GM12801 (cell line): ENCODE data around the gene SPRED1.

Experiments
- TF ChIP-seq, protein P1 (sequence below): IDR thresholded peaks from one replicate; pipeline ENCODE4 v1.5.1; 2011; ENCODE audit warnings: control low read depth; ENCODE audit not compliant: insufficient read length; ENCODE audit errors: extremely low read depth

Gene SPRED1

DNA sequence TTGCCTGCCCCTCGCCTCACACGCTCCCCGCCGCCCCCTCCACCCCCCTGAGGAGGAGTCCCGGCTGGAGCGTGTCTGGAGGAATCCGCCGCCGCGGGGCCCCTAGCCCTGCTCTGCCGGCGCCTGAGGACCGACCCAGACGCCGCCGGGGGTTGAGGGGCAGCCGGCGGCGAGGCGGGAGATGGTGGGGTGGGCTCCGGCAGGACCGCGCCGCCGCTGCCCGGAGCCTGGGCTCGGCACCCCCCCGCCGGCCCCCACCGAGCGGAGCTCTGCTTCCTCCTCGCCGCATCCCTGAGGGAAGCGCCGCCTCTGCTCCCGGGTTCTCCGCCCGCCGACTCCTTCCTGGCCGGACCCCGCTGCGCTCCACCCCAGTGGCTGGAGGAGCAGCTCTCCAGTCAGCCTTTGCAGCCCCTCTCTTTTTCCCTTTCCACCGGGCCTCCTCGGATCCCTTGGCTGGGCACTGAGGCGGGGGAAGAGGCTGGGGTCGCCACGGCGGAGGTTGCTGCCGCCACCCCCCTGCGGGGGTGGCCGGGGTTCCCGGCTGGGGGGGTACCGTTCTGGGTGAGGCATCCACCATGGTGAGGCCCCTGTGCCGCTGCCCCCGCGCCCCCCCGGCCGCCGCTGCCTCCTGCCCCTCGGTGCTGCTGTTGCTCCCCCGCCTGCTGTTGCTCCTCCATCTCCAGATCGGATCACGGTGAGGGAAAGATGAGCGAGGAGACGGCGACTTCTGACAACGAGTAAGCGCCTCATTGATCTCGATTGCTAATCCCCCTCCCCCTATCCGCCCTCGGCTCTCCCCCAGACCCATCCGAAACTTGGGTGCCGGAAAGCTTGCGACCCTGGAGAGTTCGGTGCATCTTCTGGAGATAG lies at the start of gene SPRED1:
Gene SPRED1 (plus strand): TSS at position 356 of the 870 bp plus-strand sequence. CDS start 350 bp downstream, at position 706.
- TF ChIP-seq, protein P1, sequence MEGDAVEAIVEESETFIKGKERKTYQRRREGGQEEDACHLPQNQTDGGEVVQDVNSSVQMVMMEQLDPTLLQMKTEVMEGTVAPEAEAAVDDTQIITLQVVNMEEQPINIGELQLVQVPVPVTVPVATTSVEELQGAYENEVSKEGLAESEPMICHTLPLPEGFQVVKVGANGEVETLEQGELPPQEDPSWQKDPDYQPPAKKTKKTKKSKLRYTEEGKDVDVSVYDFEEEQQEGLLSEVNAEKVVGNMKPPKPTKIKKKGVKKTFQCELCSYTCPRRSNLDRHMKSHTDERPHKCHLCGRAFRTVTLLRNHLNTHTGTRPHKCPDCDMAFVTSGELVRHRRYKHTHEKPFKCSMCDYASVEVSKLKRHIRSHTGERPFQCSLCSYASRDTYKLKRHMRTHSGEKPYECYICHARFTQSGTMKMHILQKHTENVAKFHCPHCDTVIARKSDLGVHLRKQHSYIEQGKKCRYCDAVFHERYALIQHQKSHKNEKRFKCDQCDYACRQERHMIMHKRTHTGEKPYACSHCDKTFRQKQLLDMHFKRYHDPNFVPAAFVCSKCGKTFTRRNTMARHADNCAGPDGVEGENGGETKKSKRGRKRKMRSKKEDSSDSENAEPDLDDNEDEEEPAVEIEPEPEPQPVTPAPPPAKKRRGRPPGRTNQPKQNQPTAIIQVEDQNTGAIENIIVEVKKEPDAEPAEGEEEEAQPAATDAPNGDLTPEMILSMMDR: no peak

DNA sequence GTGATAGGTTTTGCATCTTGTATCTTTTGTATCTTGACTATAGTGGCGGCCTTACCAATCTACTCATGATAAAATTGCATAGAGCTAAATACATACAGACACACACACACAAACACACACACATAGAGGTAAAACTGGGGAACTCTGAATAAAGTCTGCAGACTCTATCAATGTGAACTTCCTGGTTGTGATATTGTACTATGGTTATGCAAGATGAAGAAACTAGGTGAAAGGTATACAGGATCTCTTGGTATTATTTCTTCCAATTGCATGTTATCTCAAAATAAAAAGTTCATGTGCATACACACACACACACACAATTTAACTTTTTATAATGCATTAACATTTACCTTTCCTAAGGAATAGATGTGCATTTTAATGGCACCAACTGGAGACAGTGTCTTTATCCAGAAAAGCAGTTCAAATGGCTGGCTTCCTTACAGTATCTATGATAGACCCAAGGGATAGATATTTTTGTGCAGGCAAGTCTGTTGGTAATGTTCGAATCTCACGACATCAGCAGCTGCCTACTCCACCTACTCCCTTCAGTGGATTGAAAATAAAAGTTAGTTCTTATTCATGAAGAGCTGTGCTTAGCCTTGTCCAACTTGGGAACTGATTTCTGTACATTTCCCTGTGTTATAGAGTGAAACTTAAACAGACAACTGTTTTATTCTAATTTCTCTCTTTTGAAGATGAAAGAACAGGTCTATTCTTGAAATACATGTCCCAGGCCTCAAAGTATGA lies 46.9 kb upstream of the SPRED1 start:
- TF ChIP-seq, protein P1: no peak

- TF ChIP-seq, protein P1: no peak
Observed at GRCh38 chr15:38207621-38208020, 45.0 kb upstream of the SPRED1 start.

- TF ChIP-seq, protein P1: no peak
Observed at GRCh38 chr15:38208206-38208605, 44.4 kb upstream of the SPRED1 start.

DNA sequence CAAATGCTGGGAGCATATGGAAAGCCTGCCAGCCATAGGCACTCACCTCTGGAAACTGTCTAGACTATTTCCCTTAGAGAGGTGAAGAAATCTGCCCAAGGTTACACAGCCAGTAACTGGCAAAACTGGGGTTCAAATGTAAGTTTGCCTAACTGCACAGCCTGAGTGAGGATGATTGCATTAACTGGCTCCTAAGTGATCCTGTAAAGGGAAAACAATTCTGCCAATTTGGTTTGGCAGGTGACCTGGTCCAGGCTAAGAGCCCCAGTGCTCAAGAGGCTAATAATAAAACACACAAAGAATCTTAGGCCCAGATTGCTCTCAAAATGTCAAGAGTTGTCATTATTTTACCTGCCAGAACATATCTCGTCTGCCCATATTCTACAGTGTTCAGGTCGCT lies 43.9 kb upstream of the SPRED1 start:
- TF ChIP-seq, protein P1: no peak

GRCh38 chr15:38211249-38211648 lies 41.4 kb upstream of the SPRED1 start:
- TF ChIP-seq, protein P1: no peak

DNA sequence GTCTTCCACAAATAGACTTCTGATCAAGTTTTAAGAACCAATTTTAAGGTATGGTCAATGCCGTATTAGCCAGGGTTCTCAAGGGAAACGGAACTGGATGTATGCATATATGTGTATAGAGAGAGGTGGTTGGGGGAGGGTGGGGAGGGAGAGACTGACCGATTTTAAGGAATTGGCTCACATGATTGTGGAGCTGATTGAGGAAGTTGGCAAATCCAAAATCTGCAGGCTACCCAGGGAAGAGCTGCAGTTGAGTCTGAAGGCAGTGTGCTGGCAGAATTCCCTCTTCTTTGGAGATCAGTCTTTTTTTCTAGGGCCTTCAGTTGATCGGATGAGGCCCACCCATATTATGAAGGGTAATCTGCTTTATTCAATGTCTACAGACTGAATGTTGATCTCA lies 40.8 kb upstream of the SPRED1 start:
- TF ChIP-seq, protein P1: no peak
